ENCODE data around the gene NEUROD2. TPM values are rescaled to one million over a fixed set of nuclear protein-coding genes. Genes with fewer than 3 reads are reported as not detected.

NEUROD2 gene
- total RNA-seq, 2 experiments from 2014 or later, result not detected

DNA sequence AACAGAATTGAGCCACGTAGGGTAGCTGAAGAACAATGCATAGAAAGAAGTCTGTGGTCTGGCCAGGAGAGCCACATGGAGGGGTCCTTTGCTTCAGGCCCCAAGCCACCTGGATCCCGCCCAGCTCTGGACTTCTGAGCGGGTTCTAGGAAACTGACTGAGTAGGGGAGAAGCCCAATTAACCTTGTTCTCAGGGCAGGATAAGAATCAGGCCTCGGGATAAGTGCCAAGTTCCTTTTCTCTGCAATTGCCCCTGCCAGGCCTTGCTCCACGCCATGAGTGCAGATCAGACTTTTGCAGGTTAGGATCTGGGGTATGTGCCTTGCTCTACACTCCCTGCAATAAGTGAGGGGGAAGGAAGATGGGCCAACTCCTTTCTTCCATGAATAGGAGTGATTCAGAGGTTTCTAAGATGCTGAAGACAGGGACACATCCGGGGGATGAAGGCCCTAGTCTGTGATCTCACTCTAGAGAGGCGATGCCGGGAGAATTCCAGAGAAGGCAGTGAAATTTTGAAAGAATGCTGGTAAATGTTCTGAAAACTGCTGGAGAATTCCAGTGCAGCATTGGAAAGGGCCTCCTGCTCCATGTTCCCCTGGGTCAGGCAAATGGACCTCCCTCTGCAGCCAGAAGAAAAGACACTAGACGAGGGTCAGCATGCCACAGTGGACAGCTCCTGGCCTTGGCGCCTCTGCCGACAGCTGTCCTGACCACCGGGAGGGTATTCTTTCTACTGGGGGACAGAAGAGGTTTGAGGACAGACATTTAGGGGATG, 5.8 kb downstream of the NEUROD2 start:
- no peak for DNase-seq
- Mint-ChIP-seq H3K4me3 (no peak overlapping the region), H3K9me3 (ENCODE audit: low read depth) (no peaks in the 10 kb centered on the region), H3K36me3 (no peaks in the 10 kb centered on the region), H3K27ac (no peak overlapping the region), H3K4me1 (peaks cover 20% of the 10 kb centered on the region), H3K27me3 (peaks cover 90% of the 10 kb centered on the region)
- CTCF ChIA-PET, result interaction anchor here (0.6 to 5.9 kb wide), 2 partner anchors 20 to 358 kb away, joined by 3 to 29 read pairs; no protein-coding TSS in a partner anchor
- no peak for ATAC-seq

DNA sequence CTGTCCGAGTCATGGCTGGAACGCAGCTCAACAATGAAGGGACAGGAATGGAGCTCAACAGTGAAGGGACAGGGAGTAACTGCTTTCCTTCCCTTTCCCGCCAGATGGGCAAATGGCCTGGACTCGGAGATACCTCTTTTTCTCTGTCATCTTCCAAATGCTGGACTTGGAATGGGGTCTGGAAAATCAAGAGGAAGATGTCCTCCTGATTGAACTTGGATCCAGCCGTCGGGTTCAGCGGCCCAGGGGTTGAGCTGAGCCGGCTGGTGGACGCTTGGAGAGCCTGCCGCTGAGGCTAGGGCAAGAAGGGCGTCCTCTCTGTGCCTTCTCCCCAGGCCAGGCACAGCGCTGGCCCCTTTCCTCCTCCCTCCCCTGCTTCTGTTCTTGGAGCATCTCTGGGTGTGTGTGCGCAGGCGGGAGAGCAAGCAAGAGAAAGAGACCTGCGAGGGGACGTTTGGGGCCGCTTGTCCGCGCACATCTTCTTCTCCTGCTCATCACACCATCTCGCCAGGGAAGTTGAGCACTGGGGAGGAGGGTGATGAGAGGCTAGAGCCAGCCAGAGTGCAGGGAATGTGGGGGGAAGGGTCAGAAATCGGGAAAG, 6.6 kb downstream of the NEUROD2 start:
- H3K36me3 Mint-ChIP-seq, result no peaks in the 10 kb centered on the region
- H3K9me3 Mint-ChIP-seq (ENCODE audit: low read depth), result no peaks in the 10 kb centered on the region
- H3K27me3 Mint-ChIP-seq, result peaks cover 93% of the 10 kb centered on the region
- DNase-seq, result no peak
- no peak overlapping the region for H3K4me3 Mint-ChIP-seq
- CTCF ChIA-PET, result interaction anchor here (0.7 to 5.9 kb wide), 4 partner anchors 21 to 1010 kb away, joined by 3 to 29 read pairs (median 4); no protein-coding TSS in a partner anchor
- no peak overlapping the region for H3K27ac Mint-ChIP-seq
- peaks cover 21% of the 10 kb centered on the region for H3K4me1 Mint-ChIP-seq
- ATAC-seq, result no peak

DNA sequence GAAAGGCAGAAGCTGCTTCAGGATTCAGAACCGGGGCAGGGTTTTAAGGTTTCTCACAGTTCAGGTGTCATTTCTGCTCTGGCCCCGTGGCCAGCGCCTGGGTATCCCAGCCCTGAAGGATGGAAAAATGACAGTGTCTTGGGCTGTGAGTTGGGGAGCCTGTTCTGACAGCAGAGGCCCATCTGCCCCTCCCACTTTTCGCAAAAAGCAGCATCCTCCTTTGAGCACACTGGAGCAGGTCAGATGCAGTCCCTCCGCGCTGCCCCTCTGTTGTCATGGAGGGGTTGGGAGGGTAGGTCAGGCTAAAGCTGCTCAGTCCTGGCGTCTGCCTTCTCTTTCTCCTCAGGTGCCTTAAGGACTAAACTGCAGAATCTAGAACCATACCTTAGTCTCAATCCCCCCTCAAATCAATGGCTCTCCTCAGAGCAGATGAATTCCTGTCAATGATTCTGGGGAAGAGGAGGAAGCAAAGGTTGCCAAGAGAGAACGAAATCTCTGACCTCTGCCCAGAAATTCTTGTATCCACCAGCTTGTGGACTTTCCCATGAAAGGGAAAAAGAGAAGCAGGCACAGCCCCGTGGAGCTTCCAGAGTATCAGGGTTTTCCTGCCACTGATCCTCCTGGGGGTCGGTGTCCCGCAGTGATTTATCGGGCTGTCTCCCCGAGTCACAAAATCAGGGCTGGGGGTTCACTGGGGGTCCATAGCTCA, 7.3 kb downstream of the NEUROD2 start:
- no peak for DNase-seq
- H3K4me1 Mint-ChIP-seq, result peaks cover 17% of the 10 kb centered on the region
- peaks cover 94% of the 10 kb centered on the region for H3K27me3 Mint-ChIP-seq
- no peaks in the 10 kb centered on the region for H3K36me3 Mint-ChIP-seq
- ATAC-seq, result no peak
- no peak overlapping the region for H3K27ac Mint-ChIP-seq
- no peaks in the 10 kb centered on the region for H3K9me3 Mint-ChIP-seq (ENCODE audit: low read depth)
- CTCF ChIA-PET, result interaction anchor here (0.7 to 5.9 kb wide), 4 partner anchors 21 to 1010 kb away, joined by 3 to 29 read pairs (median 4); no protein-coding TSS in a partner anchor
- H3K4me3 Mint-ChIP-seq, result no peak overlapping the region

DNA sequence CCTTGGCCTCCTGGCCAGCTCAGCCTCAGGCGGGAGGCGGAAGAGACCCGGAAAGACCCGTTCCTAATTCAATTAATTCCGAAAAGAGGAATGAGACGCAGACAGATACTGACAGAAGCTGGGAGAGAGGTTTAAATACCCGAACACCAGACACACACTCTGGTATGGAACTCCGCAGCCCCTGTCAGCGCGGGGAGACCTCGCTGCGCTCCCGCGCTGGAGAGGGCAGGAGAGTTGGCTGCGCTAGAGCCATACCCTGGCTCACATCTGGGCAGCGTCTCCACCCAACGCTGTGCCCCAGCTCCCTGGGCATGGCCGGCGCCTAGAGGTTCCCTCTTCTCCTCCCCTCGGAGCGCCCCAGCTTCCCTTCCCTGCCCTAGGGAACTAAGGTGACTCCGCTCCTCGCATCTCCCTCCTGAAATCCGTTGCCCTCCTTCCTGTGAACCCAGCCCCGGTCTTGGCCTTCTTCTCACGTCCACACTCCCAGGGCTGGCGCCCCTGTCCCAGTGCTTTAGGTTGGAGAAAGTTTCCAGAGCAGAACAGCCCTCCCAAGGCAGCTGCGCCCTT, 8.0 kb downstream of the NEUROD2 start:
- ATAC-seq (no peak), DNase-seq (no peak)
- no peak overlapping the region for H3K27ac Mint-ChIP-seq
- H3K36me3 Mint-ChIP-seq, result no peaks in the 10 kb centered on the region
- CTCF ChIA-PET, result interaction anchor here (1.5 to 5.9 kb wide), 2 partner anchors 22 to 54 kb away, joined by 3 to 29 read pairs; no protein-coding TSS in a partner anchor
- peaks cover 95% of the 10 kb centered on the region for H3K27me3 Mint-ChIP-seq
- no peak overlapping the region for H3K4me3 Mint-ChIP-seq
- no peaks in the 10 kb centered on the region for H3K9me3 Mint-ChIP-seq (ENCODE audit: low read depth)
- H3K4me1 Mint-ChIP-seq, result peaks cover 13% of the 10 kb centered on the region

DNA sequence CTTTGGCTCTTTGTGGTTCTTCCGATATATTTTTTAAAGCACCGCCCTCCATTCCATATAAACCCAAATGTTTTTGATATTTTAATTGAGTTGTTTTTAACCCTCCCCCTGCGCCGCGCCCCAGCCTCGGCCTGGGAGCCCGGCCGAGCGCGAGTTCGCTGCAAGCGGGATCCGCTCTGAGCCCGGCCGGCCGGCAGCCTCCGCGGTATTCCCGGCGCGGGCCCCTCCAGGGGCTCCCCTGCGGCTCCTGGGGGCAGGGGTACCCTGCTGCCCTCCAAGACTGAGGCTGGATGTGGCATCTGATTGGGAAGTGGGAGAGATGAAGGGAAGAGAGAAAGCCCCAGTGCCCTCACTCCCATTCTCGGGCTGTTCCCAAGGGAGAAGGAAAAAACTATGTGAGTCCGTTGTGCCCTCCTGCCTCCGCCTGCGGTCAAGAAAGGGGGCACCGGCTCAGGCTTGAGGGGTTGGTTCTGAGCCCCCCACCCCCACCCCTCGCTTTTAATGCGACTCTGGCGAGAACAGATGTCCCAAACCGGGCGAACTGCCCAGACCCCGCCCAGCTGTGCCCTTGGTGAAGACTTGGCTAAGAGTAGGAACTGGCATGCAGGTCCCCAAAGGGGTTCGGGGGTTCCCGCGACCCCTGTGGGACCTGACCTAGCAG, 8.6 kb downstream of the NEUROD2 start:
- H3K27ac Mint-ChIP-seq, result no peak overlapping the region
- no peak overlapping the region for H3K4me3 Mint-ChIP-seq
- no peaks in the 10 kb centered on the region for H3K9me3 Mint-ChIP-seq (ENCODE audit: low read depth)
- ATAC-seq, result no peak
- H3K27me3 Mint-ChIP-seq, result peaks cover 95% of the 10 kb centered on the region
- DNase-seq, result no peak
- peaks cover 13% of the 10 kb centered on the region for H3K4me1 Mint-ChIP-seq
- H3K36me3 Mint-ChIP-seq, result no peaks in the 10 kb centered on the region
- CTCF ChIA-PET, result interaction anchor here (5.9 kb wide), 1 partner anchor 23 kb away, joined by 29 read pairs; no protein-coding TSS in a partner anchor

DNA sequence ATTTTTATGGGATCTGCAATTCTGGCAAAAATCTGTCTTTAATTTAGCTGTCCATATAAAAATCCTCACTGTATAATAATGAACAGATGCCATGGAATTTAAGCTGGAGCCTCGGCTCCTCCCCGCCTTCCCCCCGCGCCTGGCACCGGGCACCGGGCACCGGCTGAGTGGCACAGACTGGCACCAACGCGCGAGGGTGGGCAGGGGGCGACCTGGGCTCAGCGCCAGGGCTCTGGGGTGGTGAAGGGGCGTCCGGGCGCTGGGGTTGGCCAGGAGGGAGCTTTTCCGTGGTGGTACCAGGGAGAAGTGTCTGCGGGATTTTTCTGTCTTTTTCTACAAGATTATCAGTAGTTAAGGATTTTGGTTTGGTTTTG, 9.1 kb downstream of the NEUROD2 start:
- ATAC-seq (no peak), DNase-seq (no peak)
- peaks cover 10% of the 10 kb centered on the region for H3K4me1 Mint-ChIP-seq
- no peak overlapping the region for H3K4me3 Mint-ChIP-seq
- H3K27me3 Mint-ChIP-seq, result peaks cover 92% of the 10 kb centered on the region
- H3K27ac Mint-ChIP-seq, result no peak overlapping the region
- H3K9me3 Mint-ChIP-seq (ENCODE audit: low read depth), result no peaks in the 10 kb centered on the region
- CTCF ChIA-PET, result interaction anchor here (1.5 to 5.9 kb wide), 2 partner anchors 23 to 55 kb away, joined by 4 to 29 read pairs; no protein-coding TSS in a partner anchor
- no peaks in the 10 kb centered on the region for H3K36me3 Mint-ChIP-seq

DNA sequence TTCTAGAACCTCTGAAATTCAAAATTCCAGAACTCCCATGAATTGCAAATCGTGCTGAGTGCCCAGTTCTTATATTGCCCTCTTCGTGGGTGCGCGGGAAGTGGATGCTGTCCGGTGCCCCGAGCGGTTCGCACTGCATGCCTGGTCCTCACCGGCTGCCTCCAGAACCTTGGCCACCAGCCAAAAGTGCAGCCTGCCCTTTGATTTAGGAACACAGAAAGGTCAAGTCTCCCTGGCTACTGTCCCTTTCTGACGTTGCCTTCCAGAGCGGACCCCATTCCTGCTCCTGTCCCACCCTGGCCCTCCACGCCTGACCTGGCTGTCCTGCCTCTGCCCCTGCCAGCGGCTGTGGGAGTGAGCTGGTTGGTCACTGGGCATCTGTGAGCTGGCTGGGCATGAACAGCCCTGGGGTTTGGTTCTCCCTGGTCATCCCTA, 9.7 kb downstream of the NEUROD2 start:
- no peaks in the 10 kb centered on the region for H3K36me3 Mint-ChIP-seq
- H3K27ac Mint-ChIP-seq, result no peak overlapping the region
- no peak for ATAC-seq
- CTCF ChIA-PET, result interaction anchor here (1.5 to 5.9 kb wide), 2 partner anchors 24 to 56 kb away, joined by 4 to 29 read pairs; no protein-coding TSS in a partner anchor
- no peak overlapping the region for H3K4me3 Mint-ChIP-seq
- DNase-seq, result no peak
- no peaks in the 10 kb centered on the region for H3K9me3 Mint-ChIP-seq (ENCODE audit: low read depth)
- peaks cover 92% of the 10 kb centered on the region for H3K27me3 Mint-ChIP-seq
- H3K4me1 Mint-ChIP-seq, result peaks cover 7% of the 10 kb centered on the region

DNA sequence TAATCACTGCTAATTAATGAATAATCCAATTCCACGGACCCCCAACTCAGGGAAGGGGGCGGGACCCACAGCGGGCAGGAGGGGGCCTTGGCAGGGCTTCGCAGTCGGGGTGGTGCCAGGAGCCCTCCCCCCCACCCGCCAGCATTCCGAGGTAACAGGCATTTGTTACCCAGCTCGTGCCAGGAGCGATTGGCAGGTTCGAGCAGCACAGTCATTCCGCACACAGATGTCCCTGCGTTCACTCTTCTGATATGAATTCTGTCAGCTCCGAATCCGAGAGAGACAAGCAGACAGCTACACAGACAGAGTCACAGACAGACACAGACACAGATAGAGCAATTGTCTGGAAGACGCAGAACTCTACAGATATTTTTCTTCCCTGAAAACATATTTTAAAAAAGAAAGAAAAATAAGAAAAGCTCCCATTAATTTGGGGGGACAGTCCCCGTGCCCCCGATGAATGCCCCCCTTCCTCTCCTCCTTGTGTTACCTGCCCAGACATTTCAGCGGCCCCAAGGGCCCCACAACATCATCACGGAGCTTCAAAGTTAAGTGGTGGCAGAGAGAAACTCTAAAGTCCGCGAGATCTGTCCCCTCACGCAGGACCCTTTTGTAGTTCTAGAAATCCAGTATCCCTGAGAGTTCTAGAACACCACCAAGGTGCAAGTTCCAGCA, 10.2 kb downstream of the NEUROD2 start:
- Mint-ChIP-seq H3K36me3 (no peaks in the 10 kb centered on the region), H3K4me1 (peaks cover 7% of the 10 kb centered on the region), H3K27ac (no peak overlapping the region), H3K27me3 (peaks cover 89% of the 10 kb centered on the region), H3K4me3 (no peak overlapping the region), H3K9me3 (ENCODE audit: low read depth) (no peaks in the 10 kb centered on the region)
- CTCF ChIA-PET, result interaction anchor here (1.5 to 5.9 kb wide), 2 partner anchors 24 to 56 kb away, joined by 4 to 29 read pairs; no protein-coding TSS in a partner anchor
- DNase-seq (no peak), ATAC-seq (no peak)

DNA sequence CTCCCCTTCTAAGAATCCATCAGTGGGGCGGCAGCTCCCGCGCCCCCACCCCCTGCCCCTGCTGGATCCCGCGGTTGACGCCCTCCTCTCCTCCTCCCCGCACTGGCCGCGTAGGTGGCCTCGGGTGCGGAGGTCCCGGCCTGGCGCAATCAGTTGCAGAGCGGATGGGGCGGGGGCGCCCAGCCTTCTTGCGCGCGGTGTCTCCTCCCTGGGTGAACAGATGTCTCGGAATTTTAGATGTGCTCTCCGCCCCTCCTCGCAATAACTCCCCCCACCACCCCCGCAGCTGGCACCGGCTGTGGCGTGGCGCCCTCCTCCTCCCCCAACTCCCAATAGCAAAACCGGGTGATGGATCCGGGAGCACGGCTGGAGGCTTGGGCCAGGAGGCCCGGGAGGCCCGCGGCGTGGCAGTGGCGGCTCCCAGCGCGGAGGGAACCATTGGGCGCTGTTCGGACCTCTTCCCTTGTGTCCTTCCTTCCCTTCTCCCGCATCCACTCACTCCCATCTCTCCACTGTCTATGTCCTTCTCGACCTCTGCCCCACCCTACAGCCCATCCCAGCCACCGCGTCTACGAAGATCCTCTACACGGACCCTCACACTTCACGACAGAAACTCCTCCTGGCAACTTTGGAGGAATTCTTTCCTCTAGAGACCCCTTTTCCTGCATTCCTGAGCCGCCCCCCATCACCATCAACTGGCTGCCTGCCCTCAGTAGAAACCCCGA, 11.0 kb downstream of the NEUROD2 start:
- Mint-ChIP-seq H3K36me3 (no peaks in the 10 kb centered on the region), H3K4me1 (peaks cover 7% of the 10 kb centered on the region), H3K27me3 (peaks cover 84% of the 10 kb centered on the region), H3K4me3 (no peak overlapping the region), H3K27ac (no peak overlapping the region), H3K9me3 (ENCODE audit: low read depth) (no peaks in the 10 kb centered on the region)
- DNase-seq (no peak), ATAC-seq (no peak)
- CTCF ChIA-PET, result interaction anchor here (5.9 kb wide), 1 partner anchor 25 kb away, joined by 29 read pairs; no protein-coding TSS in a partner anchor

DNA sequence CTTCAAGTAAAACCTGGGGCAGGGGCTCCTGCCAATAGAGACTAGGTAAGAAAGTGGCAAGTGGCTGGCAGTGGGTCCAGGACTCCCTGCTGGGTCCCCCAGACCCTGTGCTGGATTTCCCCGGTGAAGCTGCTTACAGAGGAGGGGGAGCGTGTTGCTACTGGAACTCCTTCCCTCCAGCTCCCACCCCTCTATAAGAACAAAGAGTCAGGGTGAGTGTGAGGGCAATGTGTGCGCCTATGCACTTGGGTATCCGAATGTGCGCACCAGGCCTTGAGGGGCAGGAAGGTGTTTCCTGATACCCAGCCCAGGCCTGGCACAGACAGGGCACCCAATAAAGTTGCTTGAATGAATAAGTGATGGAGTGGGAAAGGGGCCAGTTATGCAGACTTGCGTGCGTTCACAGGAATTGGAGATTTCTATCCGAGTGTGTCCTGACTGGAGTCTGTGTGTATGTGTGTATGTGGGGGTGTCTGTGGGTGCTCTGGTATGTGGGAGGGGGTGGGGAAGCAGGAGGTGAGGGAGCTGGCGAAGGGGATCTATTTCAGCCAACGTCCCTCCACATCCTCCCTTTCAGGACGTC, 11.7 kb downstream of the NEUROD2 start:
- H3K27me3 Mint-ChIP-seq, result peaks cover 77% of the 10 kb centered on the region
- no peak for DNase-seq
- no peak overlapping the region for H3K4me3 Mint-ChIP-seq
- CTCF ChIA-PET, result no interaction called here
- H3K4me1 Mint-ChIP-seq, result peaks cover 7% of the 10 kb centered on the region
- ATAC-seq, result no peak
- no peaks in the 10 kb centered on the region for H3K36me3 Mint-ChIP-seq
- H3K9me3 Mint-ChIP-seq (ENCODE audit: low read depth), result no peaks in the 10 kb centered on the region
- no peak overlapping the region for H3K27ac Mint-ChIP-seq

DNA sequence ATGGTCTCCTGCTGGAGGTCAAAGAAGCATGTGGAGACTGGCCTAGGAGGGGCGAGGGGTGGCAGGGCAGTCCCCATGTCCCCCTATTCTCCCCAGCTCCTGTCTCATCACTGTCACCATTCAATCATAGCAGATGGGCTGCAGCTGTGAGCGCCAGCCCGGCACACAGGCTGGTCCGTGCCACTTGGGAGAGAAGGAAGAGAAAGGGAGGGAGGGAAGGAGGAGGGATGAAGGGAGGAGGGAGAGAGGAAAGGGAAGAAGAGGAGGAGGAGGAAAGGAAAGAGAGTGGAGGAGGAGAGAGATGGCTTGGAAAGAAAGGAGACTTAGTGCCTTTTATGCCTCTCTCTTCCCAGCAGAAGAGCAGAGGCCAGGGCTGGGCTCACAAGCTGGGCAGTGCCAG, 12.4 kb downstream of the NEUROD2 start:
- Mint-ChIP-seq H3K27me3 (peaks cover 70% of the 10 kb centered on the region), H3K4me1 (peaks cover 7% of the 10 kb centered on the region), H3K27ac (no peak overlapping the region), H3K9me3 (ENCODE audit: low read depth) (no peaks in the 10 kb centered on the region), H3K4me3 (no peak overlapping the region), H3K36me3 (no peaks in the 10 kb centered on the region)
- no peak for ATAC-seq
- CTCF ChIA-PET, result no interaction called here
- no peak for DNase-seq

Measured in activated CD8-positive, alpha-beta memory T cell treated with anti-CD3 and anti-CD28 coated beads, Interleukin-2, amount 10 ng/mL, durations not matched to agents 7 days and 5 days (primary cell).